GM12891 (cell line): Measurements from ENCODE around the gene AHCYL2.
A peak's percentile ranks its signal among the peaks of the same experiment; 100 is the strongest.
"Not testable (repeated sequence)": the region's sequence is repeated elsewhere in the genome, so short reads cannot be mapped to it uniquely, and the experiment has no call there.

ENCODE experiments used
- DNase-seq: peaks from one replicate; pipeline ENCODE4 v3.0.0; 2011; ENCODE audit warnings: low spot score; ENCODE audit not compliant: insufficient read length
- FAIRE-seq: peaks from 2 replicates; lab custom pipeline; 2011; peaks lifted over from hg19 to GRCh38; lab: Jason Lieb, UNC
- PAX5 ChIP-seq: IDR thresholded peaks from 2 replicates; pipeline ENCODE4 v1.6.1; 2011; ENCODE audit warnings: low read length, moderate library complexity, mild to moderate bottlenecking; ENCODE audit not compliant: insufficient read depth, severe bottlenecking
- POLR2A ChIP-seq: IDR thresholded peaks from 2 replicates; pipeline ENCODE4 v1.6.1; 2011; ENCODE audit warnings: low read depth, low read length, control low read depth
- POLR2AphosphoS5 ChIP-seq: IDR thresholded peaks from 2 replicates; pipeline ENCODE4 v1.6.1; 2011; ENCODE audit warnings: low read depth, low read length, control low read depth
- POU2F2 ChIP-seq: IDR thresholded peaks from 2 replicates; pipeline ENCODE4 v1.6.1; 2011; ENCODE audit warnings: low read depth, mild to moderate bottlenecking, control low read depth, low read length, moderate library complexity
- SPI1 ChIP-seq: IDR thresholded peaks from 2 replicates; pipeline ENCODE4 v1.6.1; 2011; ENCODE audit warnings: low read depth, low read length, control low read depth
- TAF1 ChIP-seq: IDR thresholded peaks from 2 replicates; pipeline ENCODE4 v1.6.1; 2011; ENCODE audit warnings: low read depth, low read length, control low read depth

The AHCYL2 gene

GRCh38 chr7:129390314-129390713, 165.5 kb downstream of the AHCYL2 start:
- TF ChIP-seq POLR2AphosphoS5 (no peak), SPI1 (no peak), POU2F2 (no peak), TAF1 (no peak), PAX5 (no peak)
- FAIRE-seq (no peak), DNase-seq (no peak)

GRCh38 chr7:129391546-129392171, 166.8 kb downstream of the AHCYL2 start:
- no peak for DNase-seq
- no peak for TF ChIP-seq POLR2AphosphoS5
- TF ChIP-seq SPI1, result no peak
- TF ChIP-seq POLR2A, result no peak
- TF ChIP-seq TAF1, result no peak
- no peak for TF ChIP-seq POU2F2
- no peak for TF ChIP-seq PAX5
- FAIRE-seq, result no peak

- TF ChIP-seq POU2F2 (no peak), TAF1 (no peak), SPI1 (no peak), POLR2AphosphoS5 (no peak), PAX5 (no peak), POLR2A (no peak)
- FAIRE-seq (no peak), DNase-seq (no peak)
Observed at GRCh38 chr7:129393255-129393654, 168.4 kb downstream of the AHCYL2 start.

GRCh38 chr7:129394101-129394500, 169.3 kb downstream of the AHCYL2 start:
- DNase-seq (no peak), FAIRE-seq (no peak)
- TF ChIP-seq PAX5 (no peak), SPI1 (no peak), POLR2AphosphoS5 (no peak), TAF1 (no peak), POLR2A (no peak), POU2F2 (no peak)

- DNase-seq (no peak), FAIRE-seq (no peak)
- TF ChIP-seq TAF1 (no peak), PAX5 (no peak), POLR2A (no peak), POLR2AphosphoS5 (no peak)
Observed at GRCh38 chr7:129394982-129395914, 170.4 kb downstream of the AHCYL2 start.

GRCh38 chr7:129401228-129401966, 176.6 kb downstream of the AHCYL2 start:
- FAIRE-seq, result no peak
- TF ChIP-seq TAF1 (no peak), POLR2AphosphoS5 (no peak), SPI1 (no peak), PAX5 (no peak), POLR2A (no peak), POU2F2 (no peak)
- DNase-seq, result no peak

- FAIRE-seq, result no peak
- DNase-seq, result no peak
- TF ChIP-seq PAX5, result no peak
- TF ChIP-seq POLR2A, result no peak
- no peak for TF ChIP-seq TAF1
- no peak for TF ChIP-seq POLR2AphosphoS5
- no peak for TF ChIP-seq SPI1
- no peak for TF ChIP-seq POU2F2
Observed at GRCh38 chr7:129401967-129402860, 177.4 kb downstream of the AHCYL2 start.

GRCh38 chr7:129405527-129405926, 180.7 kb downstream of the AHCYL2 start:
- TF ChIP-seq POLR2AphosphoS5, result no peak
- TF ChIP-seq POU2F2, result no peak
- no peak for TF ChIP-seq PAX5
- no peak for TF ChIP-seq TAF1
- no peak for TF ChIP-seq SPI1
- no peak for TF ChIP-seq POLR2A
- no peak for DNase-seq
- FAIRE-seq, result no peak

GRCh38 chr7:129410238-129410637, 185.4 kb downstream of the AHCYL2 start:
- DNase-seq, result not testable (repeated sequence)
- FAIRE-seq, result peak; percentile 69
